Stimulated activated CD8-positive, alpha-beta memory T cell treated with anti-CD3 and anti-CD28 coated beads, Interleukin-2, amount 100 ng/mL, for 1 hour (primary cell): ENCODE results near the gene ACAA2.

Source experiments
- DNase-seq, 2 donors: peaks; one replicate each; pipeline ENCODE4 v3.0.0-alpha.2; 2020; ENCODE audit warnings: low read depth in 2 of 2

The ACAA2 gene, protein sequence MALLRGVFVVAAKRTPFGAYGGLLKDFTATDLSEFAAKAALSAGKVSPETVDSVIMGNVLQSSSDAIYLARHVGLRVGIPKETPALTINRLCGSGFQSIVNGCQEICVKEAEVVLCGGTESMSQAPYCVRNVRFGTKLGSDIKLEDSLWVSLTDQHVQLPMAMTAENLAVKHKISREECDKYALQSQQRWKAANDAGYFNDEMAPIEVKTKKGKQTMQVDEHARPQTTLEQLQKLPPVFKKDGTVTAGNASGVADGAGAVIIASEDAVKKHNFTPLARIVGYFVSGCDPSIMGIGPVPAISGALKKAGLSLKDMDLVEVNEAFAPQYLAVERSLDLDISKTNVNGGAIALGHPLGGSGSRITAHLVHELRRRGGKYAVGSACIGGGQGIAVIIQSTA

GRCh38 chr18:49813319-49814146 lies at the start of gene ACAA2:
Gene ACAA2 (minus strand): TSS chr18:49813533. CDS start chr18:49813484, 49 bp downstream.
- peak; percentile 65 to 69 for DNase-seq

- DNase-seq = no peak
Observed at GRCh38 chr18:49862656-49863385, 49.5 kb upstream of the ACAA2 start.

DNA sequence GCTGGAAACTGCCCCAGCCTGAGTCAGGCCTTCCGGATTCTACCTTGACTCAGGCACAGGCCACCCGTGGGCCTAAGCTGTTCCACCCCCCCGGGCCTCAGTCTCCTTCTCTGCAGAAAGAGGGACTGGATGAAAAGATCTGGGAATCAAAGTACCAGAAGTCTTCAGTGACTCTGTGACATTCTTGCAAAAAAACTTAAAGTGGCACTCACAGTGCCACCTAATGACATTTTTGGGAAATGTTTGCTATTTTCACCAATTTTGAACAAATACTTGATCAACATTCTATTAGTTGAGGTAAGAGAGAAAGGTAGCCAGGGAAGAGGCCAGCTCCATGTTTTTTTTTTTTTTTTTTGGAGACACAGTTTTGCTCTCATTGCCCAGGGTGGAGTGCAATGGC lies 48.3 kb upstream of the ACAA2 start:
- no peak for DNase-seq

- DNase-seq = no peak
Observed at GRCh38 chr18:49859725-49860124, 46.4 kb upstream of the ACAA2 start.

DNA sequence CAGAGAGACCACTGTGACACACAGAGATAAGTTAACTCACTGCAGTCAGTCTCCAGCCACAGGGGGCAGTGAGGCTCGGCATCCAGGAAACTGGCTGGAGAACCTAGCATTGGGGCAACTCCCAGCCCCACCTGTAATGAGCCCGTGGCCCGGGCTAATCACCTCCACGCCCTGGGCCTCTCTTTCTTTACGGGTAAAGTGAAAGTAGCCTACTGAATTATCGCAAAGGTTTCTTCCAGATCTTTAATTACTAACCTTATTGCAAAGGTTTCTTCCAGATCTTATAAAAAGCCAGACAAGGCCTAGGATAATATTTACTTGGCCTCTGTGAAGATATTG lies 45.7 kb upstream of the ACAA2 start:
- no peak for DNase-seq

- peak; percentile 24 to 34 for DNase-seq
Observed at GRCh38 chr18:49858309-49859020, 45.1 kb upstream of the ACAA2 start.

DNA sequence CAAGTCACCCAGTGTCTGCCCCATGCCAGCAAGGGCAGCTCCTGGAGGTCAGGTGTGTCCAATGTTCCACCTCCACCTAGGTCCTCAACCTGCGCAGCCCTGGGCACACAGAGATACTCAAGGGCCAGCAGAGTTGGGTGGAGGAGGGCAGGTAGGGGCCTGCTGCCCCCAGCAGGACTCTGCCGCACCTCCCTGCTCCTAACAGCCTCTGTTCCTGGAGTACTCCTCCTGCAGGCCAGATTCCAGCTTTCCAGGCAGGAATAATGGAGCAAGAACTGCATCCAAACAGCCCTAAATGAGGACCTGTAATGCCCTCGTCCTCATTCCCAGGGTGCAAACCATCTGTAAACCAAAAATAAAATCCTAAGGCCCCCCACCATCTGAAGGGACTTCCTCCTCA lies 44.4 kb upstream of the ACAA2 start:
- DNase-seq = no peak

- DNase-seq = no peak
Observed at GRCh38 chr18:49856496-49856895, 43.2 kb upstream of the ACAA2 start.

DNA sequence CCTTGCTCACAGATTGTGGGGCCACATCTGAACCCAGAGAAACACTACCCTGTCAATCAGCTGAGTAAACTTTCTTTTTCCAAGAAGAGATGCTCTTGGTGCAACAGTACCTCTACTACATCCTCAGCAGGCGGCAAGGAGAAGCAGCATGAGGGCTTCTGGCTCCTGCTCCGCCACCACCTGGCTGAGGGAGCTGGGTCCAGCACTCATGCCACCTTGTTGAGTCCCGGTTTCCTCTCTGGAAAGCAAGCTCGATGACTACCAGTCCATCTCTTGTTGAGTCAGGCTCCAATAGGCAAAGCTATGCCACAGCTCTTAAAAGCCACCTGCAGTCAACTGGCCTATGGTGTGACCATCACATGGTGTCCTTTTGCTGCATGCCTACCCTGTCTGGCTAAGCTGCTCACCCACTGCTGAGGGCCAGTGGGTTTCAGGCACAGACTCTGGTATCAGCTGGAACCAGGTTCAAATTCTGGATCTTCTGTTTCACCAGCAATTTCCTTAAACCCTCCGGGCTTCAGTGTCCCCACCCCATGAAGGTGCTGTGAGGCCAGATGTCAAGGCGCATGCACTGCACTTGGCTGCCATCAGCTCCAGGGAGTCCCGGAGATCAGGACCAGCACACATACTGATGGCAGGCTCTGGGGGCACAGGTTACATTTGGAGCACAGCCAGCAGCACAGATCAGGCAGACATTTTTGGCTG lies 42.5 kb upstream of the ACAA2 start:
- DNase-seq = no peak

GRCh38 chr18:49854681-49855080 lies 41.3 kb upstream of the ACAA2 start:
- no peak for DNase-seq

DNA sequence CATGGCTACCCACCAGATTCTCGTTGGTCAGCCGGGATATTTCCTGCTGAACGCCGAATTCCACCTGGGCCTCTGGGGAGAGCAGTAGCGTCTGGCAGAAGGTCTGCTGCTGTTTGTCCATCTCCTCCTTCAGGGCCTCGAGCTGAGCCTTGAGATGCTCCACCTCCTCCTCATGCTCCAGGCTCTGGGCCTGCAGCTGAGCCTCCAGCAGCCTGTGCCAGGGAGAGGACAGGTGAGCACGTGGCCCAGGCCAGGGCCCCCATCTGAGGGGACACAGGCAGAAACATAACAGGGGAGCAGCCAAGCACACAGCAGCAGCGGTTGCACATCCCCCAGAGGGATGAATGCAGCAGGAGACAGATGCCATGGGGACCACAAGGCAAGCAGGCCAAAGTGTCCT lies 40.1 kb upstream of the ACAA2 start:
- no peak for DNase-seq

- DNase-seq = no peak
Observed at GRCh38 chr18:49853011-49853410, 39.7 kb upstream of the ACAA2 start.

GRCh38 chr18:49851624-49852023 lies 38.3 kb upstream of the ACAA2 start:
- DNase-seq = no peak

DNA sequence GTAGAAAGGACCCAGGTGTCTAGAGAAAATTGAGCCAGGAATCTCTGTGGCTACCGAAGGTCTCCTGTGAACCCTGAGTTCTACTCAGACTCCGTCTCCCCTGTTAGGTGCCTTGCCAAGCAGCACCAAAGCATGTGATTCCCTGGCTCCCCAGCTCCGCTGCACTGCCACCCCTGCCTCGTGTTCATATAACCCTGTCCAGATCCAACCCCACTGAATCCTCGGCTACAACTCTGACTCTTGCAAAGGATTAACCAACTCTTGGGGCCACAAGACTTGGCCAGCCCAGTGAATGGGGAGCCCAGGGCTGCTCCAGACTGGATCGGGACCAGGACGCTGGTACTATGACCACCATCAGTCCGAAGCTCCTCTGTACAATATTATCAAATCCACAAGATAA lies 37.3 kb upstream of the ACAA2 start:
- DNase-seq = no peak

DNA sequence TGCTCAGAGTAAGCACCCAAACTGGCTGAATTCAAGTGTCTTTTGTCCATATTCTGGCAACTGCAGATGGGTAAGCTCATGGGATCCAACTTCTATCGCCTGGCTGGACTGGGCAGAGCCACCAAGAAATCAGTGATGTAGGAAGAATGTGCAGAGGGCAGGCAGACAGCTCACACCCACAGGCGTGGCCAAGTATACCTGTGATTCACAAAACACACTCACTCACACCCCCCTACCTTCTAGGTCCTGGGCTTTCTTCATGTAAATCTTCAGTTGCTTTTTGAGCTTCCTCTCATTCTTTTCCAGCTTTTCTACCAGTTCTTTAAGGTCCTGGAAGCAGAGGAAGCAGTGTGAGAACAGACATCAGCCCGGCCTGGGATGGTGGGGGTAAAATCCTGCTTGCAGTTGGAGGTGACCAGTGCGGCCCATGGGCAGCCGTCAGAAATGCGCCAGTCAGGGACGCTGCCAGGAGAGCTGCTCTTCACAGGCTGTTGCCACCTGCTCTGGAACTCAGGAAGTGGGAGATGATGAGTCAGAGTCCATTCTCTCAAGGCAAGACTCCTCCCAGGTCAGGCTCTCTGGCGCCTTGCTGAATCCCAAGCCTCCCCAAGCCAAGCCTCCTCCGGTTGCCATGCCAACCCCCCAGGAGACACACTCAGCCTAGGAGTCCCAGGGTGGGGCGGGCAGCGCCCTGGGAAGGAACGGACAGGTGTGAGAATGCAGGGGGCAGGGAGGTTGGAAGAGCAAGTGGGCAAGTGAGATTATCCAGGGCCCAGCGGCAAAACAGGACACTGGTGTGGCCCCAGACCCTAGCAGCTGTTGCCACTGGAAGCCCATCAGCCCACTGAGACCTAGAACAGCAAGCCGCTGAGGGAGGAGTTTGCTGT lies 36.2 kb upstream of the ACAA2 start:
- no peak for DNase-seq

- no peak for DNase-seq
Observed at GRCh38 chr18:49848115-49848514, 34.8 kb upstream of the ACAA2 start.

- no peak for DNase-seq
Observed at GRCh38 chr18:49847524-49847923, 34.2 kb upstream of the ACAA2 start.

DNA sequence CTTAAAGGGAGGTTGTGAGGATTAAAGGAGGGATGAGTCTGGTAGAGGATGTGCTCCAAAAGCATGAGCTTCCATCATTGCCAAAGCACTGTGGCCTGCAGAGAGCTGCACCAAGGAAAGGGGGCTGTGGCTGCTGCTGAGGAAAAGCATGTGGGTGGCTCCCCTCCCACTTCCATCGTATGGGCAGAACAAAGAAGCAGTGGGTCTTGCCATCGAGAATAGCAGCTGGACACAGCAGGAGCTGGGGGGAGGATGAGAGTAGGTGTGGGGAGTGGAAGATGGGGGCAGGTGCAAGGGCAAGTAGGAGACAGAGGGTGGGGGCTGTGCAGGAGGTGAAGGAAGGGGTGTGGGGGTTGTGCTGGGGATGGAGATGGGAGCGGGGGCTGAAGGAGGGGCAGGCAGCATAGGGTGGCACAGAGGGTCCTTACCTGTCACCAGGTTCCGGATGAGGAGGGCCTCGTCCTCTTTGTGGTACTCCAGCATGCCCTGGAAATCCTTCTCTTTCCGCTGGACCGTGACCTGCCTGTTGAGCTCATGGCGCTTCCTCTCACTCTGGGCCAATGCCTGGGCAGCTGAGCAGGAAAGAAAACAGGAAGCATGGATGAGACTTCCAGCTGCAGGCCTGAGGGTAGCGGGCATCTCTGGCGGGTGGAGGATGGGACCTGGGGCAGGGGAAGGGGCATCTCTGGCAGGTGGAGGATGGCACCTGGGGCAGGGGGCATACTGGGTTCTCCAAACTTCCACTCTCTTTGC lies 33.6 kb upstream of the ACAA2 start:
- DNase-seq = no peak

- DNase-seq = no peak
Observed at GRCh38 chr18:49846361-49846662, 33.0 kb upstream of the ACAA2 start.
